Measurements from ENCODE around the gene PSMA6. TPM values are rescaled to one million over a fixed set of nuclear protein-coding genes. Genes with fewer than 3 reads are reported as not detected.

The PSMA6 gene
- total and polyA plus RNA-seq, 2 of the 13 experiments (the other 11 are each of a cell fraction or from before 2014, with no cell fraction given): 525 to 1,109 TPM

DNA sequence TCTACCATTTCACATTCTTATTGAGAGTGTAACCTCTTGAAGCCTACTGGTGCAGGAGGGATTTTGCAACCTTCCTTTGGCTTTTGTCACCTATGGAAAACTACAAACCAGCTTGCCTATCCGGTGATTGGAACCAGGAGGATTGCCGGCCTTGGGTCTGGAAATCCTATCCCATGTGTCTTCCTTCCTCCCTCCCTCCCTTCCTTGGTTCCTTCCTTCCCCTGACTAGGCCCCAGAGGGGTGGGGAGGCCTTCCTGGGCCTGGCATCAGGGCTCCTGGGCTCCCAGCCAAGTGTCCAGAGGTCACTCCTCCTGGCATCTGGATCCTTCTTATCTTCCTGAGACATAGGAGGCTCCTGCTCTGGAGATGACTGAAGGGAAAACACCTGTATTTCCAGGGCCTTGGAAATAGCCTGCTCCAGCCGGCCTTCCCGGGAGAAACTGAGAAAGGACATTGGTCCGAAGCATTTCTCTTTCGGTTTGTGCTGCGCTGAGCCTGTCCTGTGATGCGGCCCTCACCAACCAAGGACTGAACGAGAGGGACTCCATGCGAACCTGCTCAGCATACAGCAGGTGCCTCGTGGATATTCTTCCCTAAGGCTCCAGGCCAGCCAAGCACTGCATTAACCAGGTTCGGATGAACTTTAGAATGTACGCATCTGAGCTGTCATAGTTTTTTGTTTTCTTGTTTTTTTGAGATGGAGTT, 43.4 kb downstream of the PSMA6 start (continued):
- peak; percentile 22; the same call in 1 of the 2 replicates for TF ChIP-seq ZNF550 (CRISPR knock-in tag; IDR thresholded peaks at IDR 0.05; ENCODE audit: borderline replicate concordance)
- TF ChIP-seq ISL2 (CRISPR knock-in tag; IDR thresholded peaks at IDR 0.05): peak; percentile 58
- peak; percentile 51; the same call in 1 of the 2 replicates for TF ChIP-seq ZNF331 (CRISPR knock-in tag; IDR thresholded peaks at IDR 0.05)
- peak; percentile 77 for TF ChIP-seq BORCS8-MEF2B (CRISPR knock-in tag; IDR thresholded peaks at IDR 0.05)
- peak; percentile 28 for TF ChIP-seq FOSL2 (CRISPR knock-in tag; IDR thresholded peaks at IDR 0.05)
- no peak for TF ChIP-seq CC2D1A (CRISPR knock-in tag; IDR thresholded peaks at IDR 0.05)
- TF ChIP-seq FIP1L1 (IDR thresholded peaks at IDR 0.05; ENCODE audit: borderline replicate concordance, insufficient read depth, low read depth, low read length): no peak
- no peak for TF ChIP-seq MYNN (CRISPR knock-in tag; IDR thresholded peaks at IDR 0.05; ENCODE audit: low read depth)
- TF ChIP-seq BRD4 (CRISPR knock-in tag; IDR thresholded peaks at IDR 0.05): peak; percentile 51; the same call in 1 of the 2 replicates
- TF ChIP-seq ONECUT2 (CRISPR knock-in tag; IDR thresholded peaks at IDR 0.05): no peak
- TF ChIP-seq ZNF761 (CRISPR knock-in tag; conservative IDR thresholded peaks at IDR 0.05): peak; percentile 1; the same call in 1 of the 2 replicates
- peak; percentile 51; the same call in 1 of the 2 replicates for TF ChIP-seq ZSCAN12 (CRISPR knock-in tag; IDR thresholded peaks at IDR 0.05)
- 0 out of 2 replicates have a peak, but pooled peaks have one; percentile 50 for TF ChIP-seq ZNF44 (CRISPR knock-in tag; IDR thresholded peaks at IDR 0.05)
- TF ChIP-seq ARID2 (CRISPR knock-in tag; IDR thresholded peaks at IDR 0.05; ENCODE audit: borderline replicate concordance): peak; percentile 43; the same call in 1 of the 2 replicates
- TF ChIP-seq ZNF350 (CRISPR knock-in tag; IDR thresholded peaks at IDR 0.05; ENCODE audit: borderline replicate concordance, low read depth): 0 out of 2 replicates have a peak, but pooled peaks have one; percentile 61
- TF ChIP-seq, protein P1, sequence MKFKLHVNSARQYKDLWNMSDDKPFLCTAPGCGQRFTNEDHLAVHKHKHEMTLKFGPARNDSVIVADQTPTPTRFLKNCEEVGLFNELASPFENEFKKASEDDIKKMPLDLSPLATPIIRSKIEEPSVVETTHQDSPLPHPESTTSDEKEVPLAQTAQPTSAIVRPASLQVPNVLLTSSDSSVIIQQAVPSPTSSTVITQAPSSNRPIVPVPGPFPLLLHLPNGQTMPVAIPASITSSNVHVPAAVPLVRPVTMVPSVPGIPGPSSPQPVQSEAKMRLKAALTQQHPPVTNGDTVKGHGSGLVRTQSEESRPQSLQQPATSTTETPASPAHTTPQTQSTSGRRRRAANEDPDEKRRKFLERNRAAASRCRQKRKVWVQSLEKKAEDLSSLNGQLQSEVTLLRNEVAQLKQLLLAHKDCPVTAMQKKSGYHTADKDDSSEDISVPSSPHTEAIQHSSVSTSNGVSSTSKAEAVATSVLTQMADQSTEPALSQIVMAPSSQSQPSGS (CRISPR knock-in tag; IDR thresholded peaks at IDR 0.05): peak; percentile 51; the same call in 1 of the 2 replicates
- no peak for TF ChIP-seq MAFG (CRISPR knock-in tag; IDR thresholded peaks at IDR 0.05)
- 0 out of 2 replicates have a peak, but pooled peaks have one; percentile 22 for TF ChIP-seq RFXANK (CRISPR knock-in tag; IDR thresholded peaks at IDR 0.05)
- no peak for TF ChIP-seq SNRNP70 (IDR thresholded peaks at IDR 0.05; ENCODE audit: low read depth, low read length)
- TF ChIP-seq ESRRA (CRISPR knock-in tag; IDR thresholded peaks at IDR 0.05; ENCODE audit: low read depth): no peak
- TF ChIP-seq CBX5 (CRISPR knock-in tag; IDR thresholded peaks at IDR 0.05; ENCODE audit: borderline replicate concordance): peak; percentile 73; the same call in 1 of the 2 replicates
- TF ChIP-seq, protein P2, sequence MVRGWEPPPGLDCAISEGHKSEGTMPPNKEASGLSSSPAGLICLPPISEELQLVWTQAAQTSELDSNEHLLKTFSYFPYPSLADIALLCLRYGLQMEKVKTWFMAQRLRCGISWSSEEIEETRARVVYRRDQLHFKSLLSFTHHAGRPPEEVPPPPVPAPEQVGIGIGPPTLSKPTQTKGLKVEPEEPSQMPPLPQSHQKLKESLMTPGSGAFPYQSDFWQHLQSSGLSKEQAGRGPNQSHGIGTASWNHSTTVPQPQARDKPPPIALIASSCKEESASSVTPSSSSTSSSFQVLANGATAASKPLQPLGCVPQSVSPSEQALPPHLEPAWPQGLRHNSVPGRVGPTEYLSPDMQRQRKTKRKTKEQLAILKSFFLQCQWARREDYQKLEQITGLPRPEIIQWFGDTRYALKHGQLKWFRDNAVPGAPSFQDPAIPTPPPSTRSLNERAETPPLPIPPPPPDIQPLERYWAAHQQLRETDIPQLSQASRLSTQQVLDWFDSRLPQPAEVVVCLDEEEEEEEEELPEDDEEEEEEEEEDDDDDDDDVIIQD (CRISPR knock-in tag; IDR thresholded peaks at IDR 0.05; ENCODE audit: low read depth): peak; percentile 50
- TF ChIP-seq, protein P3, sequence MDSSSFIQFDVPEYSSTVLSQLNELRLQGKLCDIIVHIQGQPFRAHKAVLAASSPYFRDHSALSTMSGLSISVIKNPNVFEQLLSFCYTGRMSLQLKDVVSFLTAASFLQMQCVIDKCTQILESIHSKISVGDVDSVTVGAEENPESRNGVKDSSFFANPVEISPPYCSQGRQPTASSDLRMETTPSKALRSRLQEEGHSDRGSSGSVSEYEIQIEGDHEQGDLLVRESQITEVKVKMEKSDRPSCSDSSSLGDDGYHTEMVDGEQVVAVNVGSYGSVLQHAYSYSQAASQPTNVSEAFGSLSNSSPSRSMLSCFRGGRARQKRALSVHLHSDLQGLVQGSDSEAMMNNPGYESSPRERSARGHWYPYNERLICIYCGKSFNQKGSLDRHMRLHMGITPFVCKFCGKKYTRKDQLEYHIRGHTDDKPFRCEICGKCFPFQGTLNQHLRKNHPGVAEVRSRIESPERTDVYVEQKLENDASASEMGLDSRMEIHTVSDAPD (CRISPR knock-in tag; IDR thresholded peaks at IDR 0.05): peak; percentile 87; the same call in 1 of the 2 replicates
- TF ChIP-seq GZF1 (CRISPR knock-in tag; IDR thresholded peaks at IDR 0.05): peak; percentile 25; the same call in 1 of the 2 replicates
- TF ChIP-seq ZNF660 (CRISPR knock-in tag; IDR thresholded peaks at IDR 0.05; ENCODE audit: borderline replicate concordance, low read depth): no peak
- TF ChIP-seq JDP2 (CRISPR knock-in tag; IDR thresholded peaks at IDR 0.05; ENCODE audit: borderline replicate concordance): no peak
- peak; percentile 28; the same call in 1 of the 2 replicates for TF ChIP-seq ZNF614 (CRISPR knock-in tag; IDR thresholded peaks at IDR 0.05; ENCODE audit: borderline replicate concordance)
